ENCODE results near the gene RELL1. TPM values are rescaled to one million over a fixed set of nuclear protein-coding genes. Genes with fewer than 3 reads are reported as not detected.

Gene RELL1
- total and polyA plus RNA-seq, 8 donors, result 1.3 to 113 (median 15.8) TPM

DNA sequence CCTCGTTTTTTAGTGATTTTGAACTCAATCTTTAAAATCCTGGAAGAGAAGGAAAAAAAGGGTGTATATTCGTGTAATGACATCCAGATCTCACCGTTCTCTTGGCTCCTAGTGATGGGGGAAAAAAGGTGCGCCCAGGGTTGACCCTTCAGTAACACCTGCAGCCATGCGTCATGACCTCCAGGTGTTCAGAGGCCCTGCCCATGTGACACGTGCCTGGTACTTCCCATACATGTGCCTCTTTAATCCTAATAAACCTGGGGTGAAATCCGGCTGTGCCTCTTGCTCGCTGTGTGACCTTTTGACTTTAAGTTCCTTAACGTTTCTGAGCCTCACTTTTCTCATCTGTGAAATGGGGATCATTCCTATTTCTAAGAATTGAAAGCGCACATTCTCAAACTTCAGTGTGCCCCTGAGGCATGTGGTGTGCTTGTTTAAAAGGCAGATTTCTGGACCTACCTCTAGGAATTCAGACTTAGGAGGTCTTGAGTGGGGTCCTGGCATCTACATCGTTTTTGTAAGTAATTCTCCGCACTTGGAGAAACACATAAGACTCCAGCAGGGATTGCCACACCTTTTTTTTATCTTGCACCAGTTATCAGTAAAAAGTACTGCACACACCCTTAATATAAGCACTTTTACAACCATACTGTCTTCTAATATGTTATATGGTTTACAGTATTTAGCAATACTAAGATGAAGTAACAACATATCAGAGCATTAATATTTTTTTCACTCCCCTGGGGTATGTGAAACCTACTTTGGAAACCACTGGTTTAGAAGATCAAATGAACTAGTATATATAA is 90.1 kb downstream of the RELL1 start:
- H3K27me3 ChIP-seq, result no peaks in the 10 kb centered on the region
- intact Hi-C loops (cut with DNase I; ENCODE audit: low total_unique reads), result no loop called here
- peaks cover 0 to 4% (median 2%) of the 10 kb centered on the region in 4 donors for H3K36me3 ChIP-seq
- H3K4me1 ChIP-seq, result peaks cover 0 to 11% (median 8%) of the 10 kb centered on the region in 4 donors
- DNase-seq, result no peak
- H3K9me3 ChIP-seq, result no peaks in the 10 kb centered on the region
- WGBS, 5 donors, result 54 to 79% (median 67%) methylated on average over 12 of the region's 12 CpGs
- H3K27ac ChIP-seq, result no peak overlapping the region
- TF ChIP-seq POLR2AphosphoS5 (IDR thresholded peaks at IDR 0.05) (no peak), POLR2A (IDR thresholded peaks at IDR 0.05) (no peak), EP300 (IDR thresholded peaks at IDR 0.05) (no peak)
- TF ChIP-seq, protein P1, sequence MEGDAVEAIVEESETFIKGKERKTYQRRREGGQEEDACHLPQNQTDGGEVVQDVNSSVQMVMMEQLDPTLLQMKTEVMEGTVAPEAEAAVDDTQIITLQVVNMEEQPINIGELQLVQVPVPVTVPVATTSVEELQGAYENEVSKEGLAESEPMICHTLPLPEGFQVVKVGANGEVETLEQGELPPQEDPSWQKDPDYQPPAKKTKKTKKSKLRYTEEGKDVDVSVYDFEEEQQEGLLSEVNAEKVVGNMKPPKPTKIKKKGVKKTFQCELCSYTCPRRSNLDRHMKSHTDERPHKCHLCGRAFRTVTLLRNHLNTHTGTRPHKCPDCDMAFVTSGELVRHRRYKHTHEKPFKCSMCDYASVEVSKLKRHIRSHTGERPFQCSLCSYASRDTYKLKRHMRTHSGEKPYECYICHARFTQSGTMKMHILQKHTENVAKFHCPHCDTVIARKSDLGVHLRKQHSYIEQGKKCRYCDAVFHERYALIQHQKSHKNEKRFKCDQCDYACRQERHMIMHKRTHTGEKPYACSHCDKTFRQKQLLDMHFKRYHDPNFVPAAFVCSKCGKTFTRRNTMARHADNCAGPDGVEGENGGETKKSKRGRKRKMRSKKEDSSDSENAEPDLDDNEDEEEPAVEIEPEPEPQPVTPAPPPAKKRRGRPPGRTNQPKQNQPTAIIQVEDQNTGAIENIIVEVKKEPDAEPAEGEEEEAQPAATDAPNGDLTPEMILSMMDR (IDR thresholded peaks at IDR 0.05), result no peak
- H3K4me3 ChIP-seq, result no peak overlapping the region

DNA sequence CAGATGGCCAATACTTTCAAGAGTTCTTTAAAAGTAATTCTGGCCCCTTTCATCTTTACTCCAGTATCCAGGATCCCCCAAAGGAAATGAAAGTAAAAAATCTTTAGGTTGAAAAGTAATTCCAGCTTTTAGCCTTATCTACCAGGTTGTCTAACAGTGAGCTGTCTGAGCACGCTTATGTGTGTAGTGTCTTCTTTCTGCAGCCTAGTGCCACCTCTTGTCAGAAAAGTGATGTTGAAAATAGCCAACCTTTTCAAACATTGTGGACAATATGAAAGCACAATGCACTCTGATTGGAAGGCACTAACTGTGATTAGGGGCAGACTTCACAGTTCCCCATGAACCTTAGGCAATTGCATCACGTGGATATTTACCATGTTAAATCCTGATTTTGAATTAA is 92.1 kb downstream of the RELL1 start:
- no peak for TF ChIP-seq POLR2AphosphoS5 (IDR thresholded peaks at IDR 0.05)
- TF ChIP-seq, protein P1 (IDR thresholded peaks at IDR 0.05), result no peak
- TF ChIP-seq POLR2A (IDR thresholded peaks at IDR 0.05), result no peak
- TF ChIP-seq EP300 (IDR thresholded peaks at IDR 0.05), result no peak
- no peak overlapping the region for H3K4me3 ChIP-seq
- intact Hi-C loops (cut with DNase I; ENCODE audit: low total_unique reads), result no loop called here
- H3K9me3 ChIP-seq, result no peaks in the 10 kb centered on the region
- peaks cover 0 to 8% (median 4%) of the 10 kb centered on the region in 4 donors for H3K4me1 ChIP-seq
- no peak overlapping the region for H3K27ac ChIP-seq
- WGBS, 5 donors, result 58 to 65% (median 65%) methylated on average over 2 of the region's 2 CpGs
- H3K27me3 ChIP-seq, result no peaks in the 10 kb centered on the region
- peaks cover 9 to 24% (median 17%) of the 10 kb centered on the region in 4 donors for H3K36me3 ChIP-seq
- DNase-seq, result no peak

DNA sequence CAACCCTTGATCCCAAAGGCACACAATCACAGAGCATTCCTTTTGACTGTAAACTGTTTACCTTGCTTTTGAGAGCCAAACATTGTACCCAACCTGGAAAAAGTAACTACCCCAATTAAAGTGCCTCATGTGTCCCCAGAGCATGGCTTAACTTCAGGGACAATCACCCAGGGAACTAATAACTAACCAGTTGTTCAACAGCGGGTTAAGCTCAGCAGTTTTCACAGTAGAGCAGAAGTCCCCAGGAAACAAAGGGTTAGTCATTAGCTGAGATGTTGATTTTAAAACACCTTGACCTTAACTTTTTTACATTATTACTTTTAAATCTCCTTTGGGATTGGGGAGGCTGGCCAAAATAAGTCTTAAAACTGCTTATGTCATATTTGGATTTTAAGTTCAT is 94.8 kb downstream of the RELL1 start:
- Histone ChIP-seq H3K36me3 (peaks cover 9 to 34% (median 23%) of the 10 kb centered on the region in 4 donors), H3K4me3 (no peak overlapping the region), H3K9me3 (no peaks in the 10 kb centered on the region), H3K4me1 (no peaks in the 10 kb centered on the region), H3K27ac (no peak overlapping the region), H3K27me3 (no peaks in the 10 kb centered on the region)
- 0 to 80% (median 40%) methylated on average over 1 of the region's 1 CpG for WGBS, 5 donors
- no peak for TF ChIP-seq POLR2AphosphoS5 (IDR thresholded peaks at IDR 0.05)
- no peak for TF ChIP-seq POLR2A (IDR thresholded peaks at IDR 0.05)
- TF ChIP-seq, protein P1 (IDR thresholded peaks at IDR 0.05), result no peak
- no peak for TF ChIP-seq EP300 (IDR thresholded peaks at IDR 0.05)
- DNase-seq, result no peak
- intact Hi-C loops (cut with DNase I; ENCODE audit: low total_unique reads), result no loop called here

DNA sequence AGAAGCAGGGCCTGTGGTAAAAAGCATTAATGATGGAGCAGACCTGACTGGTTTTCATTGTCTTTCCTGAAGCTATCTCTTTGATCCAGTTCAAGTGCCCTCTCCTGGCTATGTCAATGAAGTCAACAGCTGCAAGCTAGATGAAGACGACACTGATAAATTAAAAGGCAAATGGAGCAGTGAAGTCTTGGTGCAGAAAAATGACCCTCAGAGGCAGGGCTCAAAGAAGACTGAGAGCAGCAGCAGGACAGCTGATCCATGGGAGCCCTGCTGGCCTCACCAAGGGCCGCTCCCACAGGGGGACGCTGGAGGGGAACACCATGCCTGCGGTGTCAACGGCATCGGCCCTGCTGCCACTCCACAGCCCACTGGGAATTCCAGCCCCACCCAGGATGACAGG is 96.2 kb downstream of the RELL1 start:
- Histone ChIP-seq H3K4me3 (no peak overlapping the region), H3K27ac (no peak overlapping the region), H3K36me3 (peaks cover 9 to 34% (median 23%) of the 10 kb centered on the region in 4 donors), H3K4me1 (no peaks in the 10 kb centered on the region), H3K27me3 (no peaks in the 10 kb centered on the region), H3K9me3 (no peaks in the 10 kb centered on the region)
- no peak for DNase-seq
- TF ChIP-seq POLR2A (IDR thresholded peaks at IDR 0.05) (no peak), EP300 (IDR thresholded peaks at IDR 0.05) (no peak), POLR2AphosphoS5 (IDR thresholded peaks at IDR 0.05) (no peak)
- TF ChIP-seq, protein P1 (IDR thresholded peaks at IDR 0.05), result no peak
- WGBS, 5 donors, result 85 to 94% (median 91%) methylated on average over 5 to 6 of the region's 6 CpGs
- intact Hi-C loops (cut with DNase I; ENCODE audit: low total_unique reads), result no loop called here

Data from stomach (tissue), 9 donors.